ENCODE data around the gene PCDH12.

GRCh38 chr5:141929398-141930058, 28.5 kb downstream of the PCDH12 start:
- no peak for TF ChIP-seq POLR2AphosphoS5 (IDR thresholded peaks at IDR 0.05; ENCODE audit: low read depth, low read length)
- TF ChIP-seq REST (IDR thresholded peaks at IDR 0.05; ENCODE audit: insufficient read depth in 1 of 2, low read depth in 2 of 2, low read length in 2 of 2): no peak
- no peak for TF ChIP-seq TAF1 (IDR thresholded peaks at IDR 0.05; ENCODE audit: borderline replicate concordance, insufficient read depth, low read length)
- no peak for TF ChIP-seq FOXP2 (optimal IDR thresholded peaks at IDR 0.05; ENCODE audit: borderline replicate concordance, extremely low read depth, extremely low read length, insufficient read depth)
- no peak for TF ChIP-seq SIN3A (IDR thresholded peaks at IDR 0.05; ENCODE audit: borderline replicate concordance, insufficient read depth, low read length)
